ENCODE results near the gene FKBP4.
A peak's percentile ranks its signal among the peaks of the same experiment; 100 is the strongest.

FKBP4 gene

GRCh38 chr12:2813214-2814185 is 18.7 kb downstream of the FKBP4 start:
- DNase-seq: peak; percentile 51

- DNase-seq: no peak
Measured at GRCh38 chr12:2819810-2820209, 25.0 kb downstream of the FKBP4 start.

- DNase-seq: no peak
Measured at GRCh38 chr12:2820432-2820831, 25.7 kb downstream of the FKBP4 start.

GRCh38 chr12:2823483-2823882 is 28.7 kb downstream of the FKBP4 start:
- DNase-seq: no peak

GRCh38 chr12:2824541-2824940 is 29.8 kb downstream of the FKBP4 start:
- DNase-seq: no peak

GRCh38 chr12:2825132-2825531 is 30.4 kb downstream of the FKBP4 start:
- no peak for DNase-seq

- no peak for DNase-seq
Measured at GRCh38 chr12:2826036-2826435, 31.3 kb downstream of the FKBP4 start.

GRCh38 chr12:2826721-2827515 is 32.1 kb downstream of the FKBP4 start:
- DNase-seq: no peak

GRCh38 chr12:2829275-2829674 is 34.5 kb downstream of the FKBP4 start:
- DNase-seq: no peak

GRCh38 chr12:2832550-2833127 is 37.9 kb downstream of the FKBP4 start:
- DNase-seq: no peak

GRCh38 chr12:2833327-2833726 is 38.6 kb downstream of the FKBP4 start:
- DNase-seq: no peak

GRCh38 chr12:2833810-2834209 is 39.0 kb downstream of the FKBP4 start:
- no peak for DNase-seq

GRCh38 chr12:2834581-2835491 is 40.1 kb downstream of the FKBP4 start, which contains the start of gene NRIP2:
Gene NRIP2, minus strand, starts transcription at chr12:2835035. Its CDS starts 52 bp downstream, at chr12:2834983.
- DNase-seq: peak; percentile 40

- no peak for DNase-seq
Measured at GRCh38 chr12:2835691-2836403, 41.1 kb downstream of the FKBP4 start.

GRCh38 chr12:2836574-2836973 is 41.8 kb downstream of the FKBP4 start:
- DNase-seq: no peak

GRCh38 chr12:2841056-2841650 is 46.4 kb downstream of the FKBP4 start:
- DNase-seq: no peak

GRCh38 chr12:2842948-2843347 is 48.2 kb downstream of the FKBP4 start:
- no peak for DNase-seq

- DNase-seq: no peak
Measured at GRCh38 chr12:2844786-2845185, 50.0 kb downstream of the FKBP4 start.

- DNase-seq: no peak
Measured at GRCh38 chr12:2845280-2845679, 50.5 kb downstream of the FKBP4 start.

- DNase-seq: no peak
Measured at GRCh38 chr12:2851931-2852330, 57.2 kb downstream of the FKBP4 start.

- peak; percentile 44 for DNase-seq
Measured at GRCh38 chr12:2853626-2854025, 58.9 kb downstream of the FKBP4 start.
